Measurements from ENCODE around the gene NTSR1.

Gene NTSR1

GRCh38 chr20:62710221-62710885 is 1.7 kb downstream of the NTSR1 start:
- Histone ChIP-seq H3K27ac (no peak overlapping the region), H3K4me3 (ENCODE audit: low read depth, low read length) (no peak overlapping the region), H3K27me3 (replicated peaks) (peaks cover 31% of the 10 kb centered on the region), H3K36me3 (replicated peaks) (no peaks in the 10 kb centered on the region)
- DNase-seq = no peak
- no peak for TF ChIP-seq CTCF (IDR thresholded peaks at IDR 0.05; ENCODE audit: low read depth, low read length, missing control alignments)
- in situ Hi-C loops (cut with HindIII; ENCODE audit: low pct_ligation_motif_present, low sequenced_read_pairs) = no loop called here

GRCh38 chr20:62710886-62711702 is 2.5 kb downstream of the NTSR1 start:
- in situ Hi-C loops (cut with HindIII; ENCODE audit: low pct_ligation_motif_present, low sequenced_read_pairs) = no loop called here
- no peak for TF ChIP-seq CTCF (IDR thresholded peaks at IDR 0.05; ENCODE audit: low read depth, low read length, missing control alignments)

GRCh38 chr20:62711703-62712101 is 3.1 kb downstream of the NTSR1 start:
- in situ Hi-C loops (cut with HindIII; ENCODE audit: low pct_ligation_motif_present, low sequenced_read_pairs) = no loop called here
- Histone ChIP-seq H3K4me3 (ENCODE audit: low read depth, low read length) (no peak overlapping the region), H3K27ac (no peak overlapping the region), H3K27me3 (replicated peaks) (peaks cover 31% of the 10 kb centered on the region), H3K36me3 (replicated peaks) (no peaks in the 10 kb centered on the region)
- DNase-seq = no peak
- TF ChIP-seq CTCF (IDR thresholded peaks at IDR 0.05; ENCODE audit: low read depth, low read length, missing control alignments) = no peak

More at GRCh38 chr20:62710886-62711702, 2.5 kb downstream of the NTSR1 start:
- H3K36me3 ChIP-seq (replicated peaks) = no peaks in the 10 kb centered on the region
- H3K27me3 ChIP-seq (replicated peaks) = peaks cover 31% of the 10 kb centered on the region
- H3K27ac ChIP-seq = no peak overlapping the region
- DNase-seq = no peak
- no peak overlapping the region for H3K4me3 ChIP-seq (ENCODE audit: low read depth, low read length)

GRCh38 chr20:62712606-62713005 is 4.0 kb downstream of the NTSR1 start:
- no peak for DNase-seq
- in situ Hi-C loops (cut with HindIII; ENCODE audit: low pct_ligation_motif_present, low sequenced_read_pairs) = no loop called here
- H3K27me3 ChIP-seq (replicated peaks) = peaks cover 31% of the 10 kb centered on the region
- no peak overlapping the region for H3K4me3 ChIP-seq (ENCODE audit: low read depth, low read length)
- no peaks in the 10 kb centered on the region for H3K36me3 ChIP-seq (replicated peaks)
- TF ChIP-seq CTCF (IDR thresholded peaks at IDR 0.05; ENCODE audit: low read depth, low read length, missing control alignments) = no peak
- no peak overlapping the region for H3K27ac ChIP-seq

GRCh38 chr20:62714006-62714405 is 5.4 kb downstream of the NTSR1 start:
- no peak for TF ChIP-seq CTCF (IDR thresholded peaks at IDR 0.05; ENCODE audit: low read depth, low read length, missing control alignments)
- Histone ChIP-seq H3K4me3 (ENCODE audit: low read depth, low read length) (no peak overlapping the region), H3K36me3 (replicated peaks) (no peaks in the 10 kb centered on the region), H3K27ac (no peak overlapping the region), H3K27me3 (replicated peaks) (peaks cover 20% of the 10 kb centered on the region)
- in situ Hi-C loops (cut with HindIII; ENCODE audit: low pct_ligation_motif_present, low sequenced_read_pairs) = no loop called here
- no peak for DNase-seq
